HepG2 (cell line): ENCODE data around the gene TOMM22. TPM values are rescaled to one million over a fixed set of nuclear protein-coding genes. Genes with fewer than 3 reads are reported as not detected.
"Not testable (repeated sequence)": the region's sequence is repeated elsewhere in the genome, so short reads cannot be mapped to it uniquely, and the experiment has no call there.

Experiments
- ATAC-seq: fragments of 200-7000 bp; cut with Tn5 transposase; 3 replicates; pipeline ENCODE4 v1.9.1; 2020; ENCODE audit warnings: mild to moderate bottlenecking, moderate library complexity
- BruUV-seq: library from RNA; stranded (reverse); fragments of 400-500 nt; replicated peaks from 2 replicates; lab custom pipeline; 2021; lab: Mats Ljungman, UMichigan
- CTCF ChIA-PET: fragments of 300-600 bp; formaldehyde crosslinking; extraction: SDS; loops from one replicate; lab custom pipeline; 2021; ENCODE audit warnings: low total read pairs, inconsistent platforms, low intra/inter-chr PET ratio; lab: Yijun Ruan, JAX
- POLR2A ChIA-PET: fragments of 350-600 bp; sonication (Branson Sonifier 250); formaldehyde crosslinking; loops from one replicate; lab custom pipeline; 2020; ENCODE audit warnings: antibody characterized with exemption, inconsistent platforms; lab: Yijun Ruan, JAX
- DNase-seq: peaks from one replicate; pipeline ENCODE4 v3.0.0-alpha.2; 2015; ENCODE audit warnings: low spot score
- FAIRE-seq: peaks from 3 replicates; lab custom pipeline; 2011; peaks lifted over from hg19 to GRCh38; lab: Jason Lieb, UNC
- H2AFZ ChIP-seq: one replicate; pipeline ENCODE4 v1.6.1; 2011; ENCODE audit warnings: low read length, inconsistent platforms
- H3K27ac ChIP-seq: fragments of 300-600 bp; 3 replicates; pipeline ENCODE4 v1.8.0; 2011; ENCODE audit warnings: mixed run types, mild to moderate bottlenecking, mixed read lengths, low read length, inconsistent platforms; ENCODE audit not compliant: insufficient read depth; ENCODE audit errors: extremely low read length
- H3K27me3 ChIP-seq, 2 experiments: fragments of 200-600 bp in 1 of 2; 2 replicates in 1 of 2; 3 replicates in 1 of 2; pipeline versions ENCODE4 v1.6.0 to v1.8.0; 2011; ENCODE audit warnings: low read length in 2 of 2, mild to moderate bottlenecking in 2 of 2, moderate library complexity in 2 of 2, inconsistent platforms in 1 of 2; ENCODE audit not compliant: insufficient read depth in 2 of 2, control insufficient read depth in 1 of 2
- H3K36me3 ChIP-seq, 2 experiments: fragments of 200-600 bp in 1 of 2; replicated peaks in 1 of 2; 2 replicates in 1 of 2; 3 replicates in 1 of 2; pipeline versions ENCODE4 v1.5.1 to v1.8.0; 2011; ENCODE audit warnings: low read length in 2 of 2, inconsistent platforms in 1 of 2; ENCODE audit not compliant: insufficient read depth in 2 of 2, control insufficient read depth in 1 of 2
- H3K4me1 ChIP-seq: 2 replicates; pipeline ENCODE4 v1.5.1; 2012; ENCODE audit warnings: low read length, inconsistent platforms; ENCODE audit not compliant: insufficient read depth
- H3K4me2 ChIP-seq: 2 replicates; pipeline ENCODE4 v1.6.0; 2011; ENCODE audit warnings: low read depth, low read length, inconsistent platforms
- H3K4me3 ChIP-seq, 3 experiments: fragments of 200-600 bp in 1 of 3; sonication (generic), shearing (Covaris generic) in 1 of 3; replicated peaks in 1 of 3; 2 replicates each; pipeline ENCODE4 v1.5.1; 2011 to 2016; ENCODE audit warnings: low read length in 3 of 3, inconsistent platforms in 2 of 3, low read depth in 2 of 3, mild to moderate bottlenecking in 2 of 3, control low read depth in 1 of 3, mixed read lengths in 1 of 3; ENCODE audit not compliant: insufficient read depth in 1 of 3
- H3K79me2 ChIP-seq: one replicate; pipeline ENCODE4 v1.6.1; 2011; ENCODE audit warnings: low read length, inconsistent platforms; ENCODE audit not compliant: insufficient read depth
- H3K9ac ChIP-seq: 2 replicates; pipeline ENCODE4 v1.6.0; 2011; ENCODE audit warnings: mild to moderate bottlenecking, low read depth, low read length, inconsistent platforms; ENCODE audit not compliant: insufficient read depth
- H3K9me3 ChIP-seq: 2 replicates; pipeline ENCODE4 v1.5.1; 2012; ENCODE audit warnings: mild to moderate bottlenecking, low read length
- H4K20me1 ChIP-seq: 2 replicates; pipeline ENCODE4 v1.6.0; 2011; ENCODE audit warnings: inconsistent platforms, mild to moderate bottlenecking, low read length, moderate library complexity; ENCODE audit not compliant: insufficient read depth
- CREB1 ChIP-seq, 2 experiments: fragments of 450-650 bp in 1 of 2; IDR thresholded peaks; 2 replicates each; pipeline ENCODE4 v1.6.1; 2016 to 2017; ENCODE audit warnings: control low read depth in 1 of 2, mild to moderate bottlenecking in 1 of 2, missing compliant biosample characterization in 1 of 2, missing genetic modification characterization in 1 of 2
- FIP1L1 ChIP-seq: fragments of 200-400 bp; formaldehyde crosslinking; IDR thresholded peaks from 2 replicates; pipeline ENCODE4 v1.6.1; 2018; ENCODE audit warnings: low read depth, mild to moderate bottlenecking, low read length, moderate library complexity, borderline replicate concordance; ENCODE audit not compliant: insufficient read depth
- FOXK2 ChIP-seq: fragments of 450-650 bp; IDR thresholded peaks from 2 replicates; pipeline ENCODE4 v1.6.1; 2016
- ZNF281 ChIP-seq: sonication (generic); formaldehyde crosslinking; IDR thresholded peaks from 2 replicates; pipeline ENCODE4 v1.4.0; 2020; ENCODE audit warnings: missing genetic modification reagents, borderline replicate concordance
- ZNF441 ChIP-seq: sonication (generic); formaldehyde crosslinking; IDR thresholded peaks from 2 replicates; pipeline ENCODE4 v1.7.0; 2021; ENCODE audit warnings: missing genetic modification reagents, borderline replicate concordance
- WGBS: methylation state at CpG from one replicate; pipeline ENCODE4 v1.1.6; 2017; ENCODE audit warnings: low lambda C conversion rate; 5-methylcytosine and 5-hydroxymethylcytosine counted together
- in situ Hi-C: cut with HindIII; loops from 2 replicates; pipeline ENCODE4 v1.10.0; 2017; ENCODE audit warnings: low pct_unique_long_range_greater_than_20kb; ENCODE audit not compliant: extremely low pct_ligation_motif_present
- intact Hi-C: fragments of 100-400 bp; cut with micrococcal nuclease; formaldehyde crosslinking; loops from one replicate; pipeline ENCODE4 v1.10.0; 2022; ENCODE audit not compliant: unreplicated experiment
- polyA plus RNA-seq, 8 experiments: library from polyadenylated mRNA; depleted of rRNA in 3 of 8; stranded (reverse) in 7 of 8; unstranded in 1 of 8; fragments of >200 nt; fragmentation: Illumina TruSeq in 4 of 8; extraction: Trizol in 4 of 8; gene quantifications; 2 replicates each; pipeline versions ENCODE4 v1.2.1 to v1.2.3, GENCODE V29; 2011 to 2016; ENCODE audit warnings: low read depth in 4 of 8, missing spikeins in 1 of 8, mixed read lengths in 1 of 8; ENCODE audit not compliant: insufficient read depth in 1 of 8
- total RNA-seq, 5 experiments: library from RNA; depleted of rRNA; stranded (reverse); fragments of >200 nt; fragmentation: Illumina TruSeq; extraction: Trizol; gene quantifications; 2 replicates each; pipeline ENCODE4 v1.2.3, GENCODE V29; 2016; ENCODE audit warnings: low read depth in 1 of 5

The TOMM22 gene
- total and polyA plus RNA-seq, 2 of the 13 experiments (the other 11 are each of a cell fraction or from before 2014, with no cell fraction given), result 46.9 to 118 TPM

- TF ChIP-seq ZNF281 (CRISPR knock-in tag) (no peak), ZNF441 (no peak), FIP1L1 (no peak)
- TF ChIP-seq, all 625 proteins: peak for 0
Measured at GRCh38 chr22:38641476-38642040, 40.2 kb upstream of the TOMM22 start (continued).

GRCh38 chr22:38644245-38644644 lies 37.5 kb upstream of the TOMM22 start:
- intact Hi-C loops; H3K79me2 ChIP-seq; H3K27ac ChIP-seq; H3K9ac ChIP-seq; H3K4me2 ChIP-seq; in situ Hi-C loops; H2AFZ ChIP-seq; DNase-seq; CTCF ChIA-PET; H3K9me3 ChIP-seq; H3K27me3 ChIP-seq; H3K4me1 ChIP-seq; BruUV-seq; H4K20me1 ChIP-seq; POLR2A ChIA-PET; H3K36me3 ChIP-seq; H3K4me3 ChIP-seq; TF ChIP-seq CREB1 (CRISPR knock-in tag; IDR thresholded peaks at IDR 0.05): not testable (repeated sequence)
- peak; percentile 25; the same call in 1 of the 2 replicates for TF ChIP-seq FOXK2
- TF ChIP-seq CREB1 (IDR thresholded peaks at IDR 0.05), result peak; percentile 73
- FAIRE-seq (peak; percentile 98), ATAC-seq (peak; percentile 83)
- WGBS, result 80% methylated on average over 5 of the region's 5 CpGs
